ENCODE measurements around the gene ENO1.
"Not testable (repeated sequence)": the region's sequence is repeated elsewhere in the genome, so short reads cannot be mapped to it uniquely, and the experiment has no call there.

Gene ENO1

GRCh38 chr1:8845104-8846097 is 33.1 kb downstream of the ENO1 start:
- DNase-seq (ENCODE audit: low read depth, low spot score), result no peak

DNA sequence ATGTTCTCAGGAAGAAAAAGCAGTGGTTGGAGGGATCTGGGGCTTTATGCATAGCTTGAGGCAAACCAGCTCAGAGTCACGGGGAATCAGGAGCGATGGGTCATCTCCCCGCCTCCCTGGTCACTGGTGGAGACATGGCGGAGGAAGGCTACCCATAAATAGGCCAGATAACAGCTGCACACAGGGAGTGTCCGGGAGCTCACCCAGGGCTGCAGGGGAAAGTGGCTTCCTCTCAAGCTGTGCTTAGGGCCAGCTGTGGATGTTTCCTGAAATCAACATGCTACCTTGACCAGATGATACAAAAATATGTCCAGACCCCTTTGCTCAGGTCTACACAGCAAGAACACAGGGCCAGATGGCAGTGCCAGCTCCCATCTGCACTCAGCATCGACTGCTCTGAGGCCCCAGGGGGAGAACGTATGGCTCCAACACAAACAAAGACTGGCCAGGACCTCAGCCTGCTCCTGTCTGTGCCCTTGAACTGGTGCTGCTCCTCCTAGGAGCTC is 33.9 kb downstream of the ENO1 start:
- no peak for DNase-seq (ENCODE audit: low read depth, low spot score)

- no peak for DNase-seq (ENCODE audit: low read depth, low spot score)
Measured at GRCh38 chr1:8841395-8841794, 37.1 kb downstream of the ENO1 start.

- no peak for DNase-seq (ENCODE audit: low read depth, low spot score)
Measured at GRCh38 chr1:8839990-8840389, 38.5 kb downstream of the ENO1 start.

DNA sequence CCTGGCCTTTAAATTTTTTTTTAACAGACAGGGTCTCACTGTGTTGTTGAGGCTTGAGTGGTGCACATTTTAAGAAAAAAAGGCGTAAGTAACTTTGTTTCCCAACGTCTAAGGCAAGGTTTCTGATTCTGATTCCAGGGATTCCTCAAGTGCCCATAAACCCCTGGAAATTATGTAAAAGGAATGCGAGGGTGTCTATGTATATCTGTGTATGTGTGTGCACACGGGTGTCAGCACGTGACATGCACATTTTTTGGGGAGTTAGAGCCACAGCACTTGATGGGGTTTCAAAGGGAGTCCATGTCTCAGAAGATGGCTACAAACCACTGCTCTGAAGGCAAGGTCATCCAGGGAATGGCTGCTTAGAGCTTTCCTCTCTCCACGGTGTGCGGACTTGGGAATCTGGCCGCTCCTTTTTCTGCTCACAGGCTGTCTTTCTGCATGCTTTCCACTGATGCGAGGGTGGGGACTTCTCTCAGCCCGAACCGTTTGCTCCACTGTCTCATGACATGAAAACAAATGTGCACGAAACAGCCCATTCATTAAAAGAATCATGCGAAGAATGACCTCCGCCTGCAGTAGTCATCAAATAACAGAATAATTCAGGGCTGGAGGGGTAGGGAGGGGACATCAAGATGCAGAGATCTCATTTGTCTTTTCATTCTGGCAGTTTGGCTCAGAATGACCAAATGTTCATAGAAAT is 42.4 kb downstream of the ENO1 start:
- no peak for DNase-seq (ENCODE audit: low read depth, low spot score)

GRCh38 chr1:8831340-8831739 is 47.1 kb downstream of the ENO1 start:
- no peak for DNase-seq (ENCODE audit: low read depth, low spot score)

DNA sequence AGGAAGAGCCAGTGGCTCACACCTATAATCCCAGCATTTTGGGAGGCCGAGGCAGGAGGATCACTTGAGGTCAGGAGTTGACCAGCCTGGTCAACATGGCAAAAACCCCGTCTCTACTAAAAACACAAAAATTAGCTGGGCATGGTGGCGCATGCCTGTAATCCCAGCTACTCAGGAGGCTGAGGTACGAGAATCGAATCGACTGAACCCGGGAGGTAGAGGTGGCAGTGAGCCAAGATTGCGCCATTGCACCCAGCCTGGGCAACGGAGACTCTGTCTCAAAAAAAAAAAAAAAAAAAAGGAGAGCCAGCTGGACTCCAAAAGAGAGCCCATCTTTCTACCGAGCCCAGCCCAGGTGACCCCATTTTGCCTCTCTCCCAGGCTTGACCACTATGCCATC is 47.8 kb downstream of the ENO1 start:
- not testable (repeated sequence) for DNase-seq (ENCODE audit: low read depth, low spot score)

- no peak for DNase-seq (ENCODE audit: low read depth, low spot score)
Measured at GRCh38 chr1:8825985-8826481, 52.5 kb downstream of the ENO1 start.

- DNase-seq (ENCODE audit: low read depth, low spot score), result no peak
Measured at GRCh38 chr1:8823295-8823664, 55.2 kb downstream of the ENO1 start.

GRCh38 chr1:8822373-8823294 is 55.9 kb downstream of the ENO1 start:
- DNase-seq (ENCODE audit: low read depth, low spot score), result peak; percentile 70

GRCh38 chr1:8821084-8821483 is 57.4 kb downstream of the ENO1 start:
- DNase-seq (ENCODE audit: low read depth, low spot score), result no peak

DNA sequence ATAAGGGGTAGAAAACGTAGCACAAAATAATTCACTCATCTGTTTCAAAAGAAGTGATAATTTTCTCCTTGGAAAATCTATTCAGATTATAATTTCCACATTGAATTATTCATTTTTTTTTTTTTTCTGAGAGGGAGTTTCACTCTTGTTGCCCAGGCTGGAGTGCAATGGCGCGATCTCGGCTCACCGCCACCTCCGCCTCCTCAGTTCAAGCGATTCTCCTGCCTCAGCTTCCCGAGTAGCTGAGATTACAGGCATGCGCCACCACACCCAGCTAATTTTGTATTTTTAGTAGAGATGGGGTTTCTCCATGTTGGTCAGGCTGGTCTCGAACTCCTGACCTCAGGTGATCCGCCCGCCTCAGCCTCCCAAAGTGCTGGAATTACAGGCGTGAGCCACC is 59.7 kb downstream of the ENO1 start:
- DNase-seq (ENCODE audit: low read depth, low spot score), result not testable (repeated sequence)

- peak; percentile 62 for DNase-seq (ENCODE audit: low read depth, low spot score)
Measured at GRCh38 chr1:8818325-8818775, 60.1 kb downstream of the ENO1 start.

- DNase-seq (ENCODE audit: low read depth, low spot score), result peak; percentile 70
Measured at GRCh38 chr1:8817412-8818324, 60.8 kb downstream of the ENO1 start, which contains the start of gene RERE. RERE (minus strand) TSS chr1:8817640.

GRCh38 chr1:8816831-8817411 is 61.6 kb downstream of the ENO1 start:
- no peak for DNase-seq (ENCODE audit: low read depth, low spot score)

DNA sequence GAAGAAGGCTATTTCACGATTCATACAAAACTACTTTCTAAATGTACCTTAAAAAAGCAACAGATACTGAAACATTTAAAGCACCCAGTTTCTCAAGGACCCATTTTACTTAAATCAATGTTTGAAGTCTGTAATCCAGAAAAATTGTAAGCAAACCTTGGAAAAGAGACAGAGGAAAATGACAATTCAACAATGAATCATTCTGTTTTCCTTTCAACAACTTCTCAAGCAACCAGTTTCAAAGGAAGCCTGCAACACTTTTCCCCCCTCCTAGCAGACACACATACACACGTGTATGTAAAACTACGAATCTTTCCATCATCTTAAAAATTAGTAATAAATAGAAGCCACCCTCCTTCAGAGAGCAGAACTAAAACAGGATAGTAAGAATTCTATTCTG is 62.2 kb downstream of the ENO1 start:
- DNase-seq (ENCODE audit: low read depth, low spot score), result no peak

DNA sequence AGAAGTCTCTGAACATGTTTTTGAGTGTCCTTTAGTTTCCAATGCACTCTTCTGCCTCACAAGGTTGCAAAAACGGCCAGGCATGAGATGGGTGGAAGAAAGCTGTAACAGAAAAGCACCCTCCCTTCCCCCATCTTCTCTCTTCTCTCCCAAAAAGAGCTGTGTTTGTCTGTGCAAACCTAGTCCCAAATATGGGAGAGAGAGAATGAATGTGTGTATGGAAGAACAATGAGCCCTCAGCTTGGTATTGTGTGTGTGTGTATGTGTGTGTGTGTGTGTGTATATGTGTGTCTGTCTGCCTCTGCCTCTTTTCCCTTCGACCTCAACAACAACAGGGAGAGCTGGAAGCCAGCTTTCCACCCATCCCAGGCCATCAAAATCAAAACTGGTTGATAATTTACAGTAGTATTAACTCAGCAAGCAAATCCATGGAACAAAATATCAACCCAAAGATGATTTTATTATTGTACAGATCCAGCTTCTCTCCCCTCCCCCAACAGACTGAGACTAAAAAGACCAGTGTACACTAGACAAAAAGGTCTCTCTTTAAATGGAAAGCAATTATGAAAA is 62.8 kb downstream of the ENO1 start:
- no peak for DNase-seq (ENCODE audit: low read depth, low spot score)

- no peak for DNase-seq (ENCODE audit: low read depth, low spot score)
Measured at GRCh38 chr1:8814865-8815264, 63.6 kb downstream of the ENO1 start.

DNA sequence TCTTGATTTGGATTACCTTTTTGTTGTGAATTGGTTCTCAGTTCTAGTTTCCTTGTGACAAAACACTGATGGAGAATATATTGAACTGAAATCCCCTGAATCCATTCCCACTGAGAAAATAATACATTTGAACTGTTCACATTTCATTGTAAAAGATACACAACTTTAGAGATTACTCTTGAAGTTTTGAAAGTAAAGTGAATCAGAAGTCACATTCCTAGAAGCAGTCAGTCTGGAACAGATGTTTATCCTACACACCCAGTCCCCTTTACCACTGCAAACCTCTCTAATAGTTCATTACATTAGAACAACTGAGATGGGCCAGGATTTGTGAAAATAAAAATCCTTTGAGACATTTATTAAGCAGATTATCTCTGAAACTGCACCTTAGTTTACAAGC is 64.5 kb downstream of the ENO1 start:
- no peak for DNase-seq (ENCODE audit: low read depth, low spot score)
